Mucosa of descending colon (tissue), 3 donors: ENCODE results near the gene CETP. TPM values are rescaled to one million over a fixed set of nuclear protein-coding genes. Genes with fewer than 3 reads are reported as not detected.

Experiments
- ATAC-seq: fragments of 200-7000 bp; cut with Tn5 transposase; one replicate; pipeline ENCODE4 v1.9.1; 2020; ENCODE audit warnings: mild to moderate bottlenecking, moderate library complexity
- DNase-seq, 3 donors: peaks; one replicate each; pipeline ENCODE4 v3.0.0-alpha.2; 2020
- H3K36me3 ChIP-seq: fragments of 200-600 bp; one replicate; pipeline ENCODE4 v1.8.0; 2021; ENCODE audit warnings: low read depth, mild to moderate bottlenecking
- H3K4me1 ChIP-seq: fragments of 200-600 bp; one replicate; pipeline ENCODE4 v1.8.0; 2021; ENCODE audit warnings: low read depth, mild to moderate bottlenecking
- H3K4me3 ChIP-seq: fragments of 200-600 bp; one replicate; pipeline ENCODE4 v1.8.0; 2021; ENCODE audit warnings: mild to moderate bottlenecking
- H3K9me3 ChIP-seq: fragments of 200-600 bp; one replicate; pipeline ENCODE4 v1.8.0; 2021; ENCODE audit warnings: mild to moderate bottlenecking
- CTCF ChIP-seq: fragments of 200-600 bp; IDR thresholded peaks from one replicate; pipeline ENCODE4 v1.8.0; 2022; ENCODE audit warnings: antibody characterized with exemption, mild to moderate bottlenecking
- intact Hi-C, 2 donors: fragments of 100-400 bp; cut with DNase I in 1 of 2; cut with micrococcal nuclease in 1 of 2; formaldehyde crosslinking; loops; one replicate each; pipeline versions ENCODE4 v1.11.0 to v1.11.1; 2022; cut with DNase I, micrococcal nuclease
- total RNA-seq, 3 donors: library from RNA; stranded (reverse); fragmentation: NEBNext Ultra II Directional in 2 of 3; extraction: Animal tissue kit (Norgen Biotek cat#: 25700) in 2 of 3; gene quantifications; one replicate each; pipeline versions ENCODE4 v1.2.1 to v1.2.4, GENCODE V29; 2021 to 2023
- donor health status: DM: no; HTN: no; CAD: no; lungs with moderate emphysema.
- donor health status: DM: no; HTN: no; CAD: no.
- donor health status: DM: no; HTN: yes; CAD: no.

Gene CETP
- total RNA-seq, 3 donors from 2014 or later, result 0.22 to 0.35 TPM; not detected in 1

GRCh38 chr16:57021757-57022156, 60.0 kb downstream of the CETP start:
- DNase-seq (no peak), ATAC-seq (no peak)
- intact Hi-C loops, result no loop called here
- no peaks in the 10 kb centered on the region for H3K9me3 ChIP-seq
- no peak overlapping the region for H3K4me3 ChIP-seq
- no peak for TF ChIP-seq CTCF
- H3K36me3 ChIP-seq, result peaks cover 3% of the 10 kb centered on the region
- H3K4me1 ChIP-seq, result no peaks in the 10 kb centered on the region

GRCh38 chr16:57022445-57022844, 60.7 kb downstream of the CETP start:
- H3K9me3 ChIP-seq, result no peaks in the 10 kb centered on the region
- TF ChIP-seq CTCF, result no peak
- H3K36me3 ChIP-seq, result peaks cover 3% of the 10 kb centered on the region
- DNase-seq, result no peak
- intact Hi-C loops, result no loop called here
- ATAC-seq, result no peak
- H3K4me3 ChIP-seq, result no peak overlapping the region
- no peaks in the 10 kb centered on the region for H3K4me1 ChIP-seq

DNA sequence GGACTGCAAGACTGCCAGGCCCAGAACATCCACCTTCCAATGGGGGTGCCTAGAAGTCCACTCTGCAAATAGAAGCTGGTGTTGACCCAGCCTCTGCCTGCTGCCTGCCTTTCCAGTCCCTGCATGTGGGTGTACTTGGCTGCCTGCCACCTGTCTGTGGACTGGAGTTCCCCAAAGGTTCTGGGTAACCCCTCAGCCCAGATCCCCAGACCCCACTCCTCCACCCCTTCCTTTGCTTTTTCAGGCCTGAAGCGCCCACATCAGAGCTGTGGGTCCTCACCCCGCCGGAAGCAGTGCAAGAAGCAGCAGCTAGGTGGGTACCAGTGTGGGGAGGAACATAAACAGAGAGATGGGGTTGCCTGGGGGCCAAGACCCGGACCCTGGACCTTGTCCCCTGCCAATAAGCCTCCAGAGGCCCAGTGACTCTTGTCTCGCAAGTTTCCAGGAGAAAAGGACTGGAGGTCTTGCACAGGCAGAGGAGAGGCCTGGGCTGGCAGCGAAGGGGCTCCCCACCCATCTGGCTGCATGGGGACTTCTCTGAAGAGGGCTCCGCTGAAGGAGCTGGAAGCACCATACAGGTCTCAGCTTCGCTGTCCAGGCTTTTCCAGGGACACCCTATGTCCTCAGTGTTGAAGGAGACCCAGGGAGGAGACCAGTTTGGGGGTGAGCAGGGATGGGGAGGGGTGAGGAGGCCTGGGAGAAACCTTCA, 61.9 kb downstream of the CETP start:
- H3K4me3 ChIP-seq, result no peak overlapping the region
- intact Hi-C loops, result no loop called here
- no peak for TF ChIP-seq CTCF
- no peaks in the 10 kb centered on the region for H3K4me1 ChIP-seq
- H3K36me3 ChIP-seq, result peaks cover 3% of the 10 kb centered on the region
- peak in 1 of 3 donors; percentile 22 for DNase-seq
- ATAC-seq, result peak; percentile 35
- H3K9me3 ChIP-seq, result no peaks in the 10 kb centered on the region

- no peak for ATAC-seq
- no peak for TF ChIP-seq CTCF
These were observed 63.3 kb downstream of the CETP start for GRCh38 chr16:57024894-57025680.

GRCh38 chr16:57025941-57026777, 64.4 kb downstream of the CETP start:
- H3K9me3 ChIP-seq, result no peaks in the 10 kb centered on the region
- peak; percentile 14 for ATAC-seq
- H3K4me1 ChIP-seq, result no peaks in the 10 kb centered on the region
- peaks cover 3% of the 10 kb centered on the region for H3K36me3 ChIP-seq
- no peak overlapping the region for H3K4me3 ChIP-seq
- DNase-seq, result no peak
- intact Hi-C loops, result no loop called here
- no peak for TF ChIP-seq CTCF

More at GRCh38 chr16:57024894-57025680, 63.3 kb downstream of the CETP start:
- DNase-seq, result no peak
- H3K4me3 ChIP-seq, result no peak overlapping the region
- peaks cover 3% of the 10 kb centered on the region for H3K36me3 ChIP-seq
- intact Hi-C loops, result no loop called here
- no peaks in the 10 kb centered on the region for H3K9me3 ChIP-seq
- no peaks in the 10 kb centered on the region for H3K4me1 ChIP-seq
